Mesothelial cell of epicardium (in vitro differentiated cells): ENCODE measurements around the gene CDH10. TPM values are rescaled to one million over a fixed set of nuclear protein-coding genes. Genes with fewer than 3 reads are reported as not detected.
A peak's percentile ranks its signal among the peaks of the same experiment; 100 is the strongest.

Experiments used
- DNase-seq, 2 experiments: peaks; one replicate each; pipeline ENCODE4 v3.0.0; 2021; ENCODE audit warnings: low spot score in 2 of 2; ENCODE audit not compliant: unreplicated experiment in 2 of 2
- H3K27ac Mint-ChIP-seq: 2 replicates; pipeline ENCODE4 v1.8.0; 2021; ENCODE audit warnings: mixed read lengths
- H3K27me3 Mint-ChIP-seq: 2 replicates; pipeline ENCODE4 v1.8.0; 2021; ENCODE audit warnings: low read depth, mixed read lengths
- H3K36me3 Mint-ChIP-seq: 2 replicates; pipeline ENCODE4 v1.8.0; 2021; ENCODE audit warnings: mixed read lengths
- H3K4me1 Mint-ChIP-seq: 2 replicates; pipeline ENCODE4 v1.8.0; 2021; ENCODE audit warnings: mixed read lengths
- H3K4me3 Mint-ChIP-seq: 2 replicates; pipeline ENCODE4 v1.8.0; 2021; ENCODE audit warnings: mild to moderate bottlenecking, moderate library complexity, mixed read lengths
- H3K9me3 Mint-ChIP-seq: 2 replicates; pipeline ENCODE4 v1.8.0; 2021; ENCODE audit warnings: mixed read lengths
- CTCF ChIP-seq: fragments of 200-600 bp; sonication (generic); IDR thresholded peaks from one replicate; pipeline ENCODE4 v1.5.0; 2021; ENCODE audit warnings: antibody characterized with exemption; ENCODE audit not compliant: unreplicated experiment
- total RNA-seq: library from RNA; stranded (reverse); gene quantifications from 3 replicates; pipeline ENCODE4 v1.2.1, GENCODE V29; 2021

The CDH10 gene
- total RNA-seq, 1 donor from 2014 or later: 25.4 TPM

- peaks cover 29% of the 10 kb centered on the region for H3K4me1 Mint-ChIP-seq
- TF ChIP-seq CTCF: no peak
- H3K9me3 Mint-ChIP-seq: peaks cover 7% of the 10 kb centered on the region
- peak overlapping the region; percentile 93 for H3K27ac Mint-ChIP-seq
- DNase-seq: no peak
- H3K36me3 Mint-ChIP-seq: peaks cover 16% of the 10 kb centered on the region
- no peak overlapping the region for H3K4me3 Mint-ChIP-seq
- H3K27me3 Mint-ChIP-seq: no peaks in the 10 kb centered on the region
These were observed 105.2 kb downstream of the CDH10 start for GRCh38 chr5:24539613-24540012.

- peak overlapping the region; percentile 61 for H3K27ac Mint-ChIP-seq
- H3K4me1 Mint-ChIP-seq: peaks cover 29% of the 10 kb centered on the region
- no peaks in the 10 kb centered on the region for H3K9me3 Mint-ChIP-seq
- TF ChIP-seq CTCF: no peak
- no peak overlapping the region for H3K4me3 Mint-ChIP-seq
- no peak for DNase-seq
- no peaks in the 10 kb centered on the region for H3K27me3 Mint-ChIP-seq
- peaks cover 8% of the 10 kb centered on the region for H3K36me3 Mint-ChIP-seq
These were observed 106.4 kb downstream of the CDH10 start for GRCh38 chr5:24538346-24538745.

- peaks cover 22% of the 10 kb centered on the region for H3K4me1 Mint-ChIP-seq
- no peak for TF ChIP-seq CTCF
- H3K36me3 Mint-ChIP-seq: peaks cover 17% of the 10 kb centered on the region
- no peak for DNase-seq
- no peaks in the 10 kb centered on the region for H3K27me3 Mint-ChIP-seq
- H3K9me3 Mint-ChIP-seq: no peaks in the 10 kb centered on the region
- H3K4me3 Mint-ChIP-seq: no peak overlapping the region
- H3K27ac Mint-ChIP-seq: peak overlapping the region; percentile 18
These were observed 109.1 kb downstream of the CDH10 start for GRCh38 chr5:24535646-24536045.

- no peak for DNase-seq
- Mint-ChIP-seq H3K36me3 (peaks cover 17% of the 10 kb centered on the region), H3K27me3 (no peaks in the 10 kb centered on the region), H3K27ac (no peak overlapping the region), H3K4me1 (peaks cover 4% of the 10 kb centered on the region), H3K9me3 (no peaks in the 10 kb centered on the region), H3K4me3 (no peak overlapping the region)
- no peak for TF ChIP-seq CTCF
These were observed 113.9 kb downstream of the CDH10 start for GRCh38 chr5:24530906-24531305.

GRCh38 chr5:24525414-24525813 lies 119.4 kb downstream of the CDH10 start:
- no peak for DNase-seq
- Mint-ChIP-seq H3K27me3 (no peaks in the 10 kb centered on the region), H3K27ac (no peak overlapping the region), H3K4me3 (no peak overlapping the region), H3K36me3 (peaks cover 10% of the 10 kb centered on the region), H3K4me1 (peaks cover 4% of the 10 kb centered on the region), H3K9me3 (no peaks in the 10 kb centered on the region)
- no peak for TF ChIP-seq CTCF

GRCh38 chr5:24512423-24512822 lies 132.4 kb downstream of the CDH10 start:
- Mint-ChIP-seq H3K36me3 (peaks cover 19% of the 10 kb centered on the region), H3K9me3 (peaks cover 7% of the 10 kb centered on the region), H3K4me1 (peaks cover under 1% of the 10 kb centered on the region), H3K27ac (no peak overlapping the region), H3K4me3 (no peak overlapping the region), H3K27me3 (no peaks in the 10 kb centered on the region)
- DNase-seq: no peak
- TF ChIP-seq CTCF: no peak
